IMR-90 (cell line): ENCODE measurements around the gene BCL11A. TPM values are rescaled to one million over a fixed set of nuclear protein-coding genes. Genes with fewer than 3 reads are reported as not detected.

Experiments used
- ATAC-seq: fragments of 200-7000 bp; cut with Tn5 transposase; 2 replicates; pipeline ENCODE4 v1.9.1; 2020; ENCODE audit warnings: low read depth, mild to moderate bottlenecking, moderate library complexity
- BruUV-seq: library from RNA; stranded (reverse); fragments of 400-500 nt; replicated peaks from 2 replicates; lab custom pipeline; 2021; lab: Mats Ljungman, UMichigan
- CTCF ChIA-PET: fragments of 300-600 bp; formaldehyde crosslinking; extraction: SDS; loops from one replicate; lab custom pipeline; 2021; ENCODE audit warnings: antibody characterized with exemption; lab: Yijun Ruan, JAX
- POLR2A ChIA-PET: fragments of 300-600 bp; sonication (Branson Sonifier 250); formaldehyde crosslinking; loops from one replicate; lab custom pipeline; 2022; ENCODE audit warnings: antibody characterized with exemption; ENCODE audit not compliant: unreplicated experiment; lab: Charles Lee
- DNase-seq: peaks from one replicate; pipeline ENCODE4 v3.0.0; 2013
- H2AFZ ChIP-seq: replicated peaks from 2 replicates; pipeline ENCODE3; 2013; ENCODE audit warnings: low read length, mild to moderate bottlenecking; ENCODE audit not compliant: poor library complexity
- H2AK5ac ChIP-seq: 2 replicates; pipeline ENCODE4 v1.6.1; 2013; ENCODE audit warnings: low read depth, low read length, inconsistent platforms
- H2AK9ac ChIP-seq: replicated peaks from 2 replicates; pipeline ENCODE3; 2013; ENCODE audit warnings: mild to moderate bottlenecking, low read depth, low read length, moderate library complexity; ENCODE audit not compliant: poor library complexity
- H2BK120ac ChIP-seq: 2 replicates; pipeline ENCODE4 v1.6.1; 2013; ENCODE audit warnings: low read depth, low read length, inconsistent platforms
- H2BK15ac ChIP-seq: 3 replicates; pipeline ENCODE4 v1.6.1; 2013; ENCODE audit warnings: low read depth, low read length, inconsistent platforms
- H2BK20ac ChIP-seq: 2 replicates; pipeline ENCODE4 v1.6.1; 2013; ENCODE audit warnings: low read depth, mild to moderate bottlenecking, inconsistent platforms, low read length, moderate library complexity
- H2BK5ac ChIP-seq: 2 replicates; pipeline ENCODE4 v1.6.1; 2013; ENCODE audit warnings: mild to moderate bottlenecking, low read depth, low read length, inconsistent platforms; ENCODE audit not compliant: poor library complexity, severe bottlenecking
- H3K14ac ChIP-seq: replicated peaks from 2 replicates; pipeline ENCODE4 v1.6.1; 2013; ENCODE audit warnings: low read depth, low read length, inconsistent platforms
- H3K18ac ChIP-seq: 2 replicates; pipeline ENCODE4 v1.6.1; 2013; ENCODE audit warnings: low read depth, low read length, control low read depth
- H3K23ac ChIP-seq: 2 replicates; pipeline ENCODE4 v1.6.1; 2013; ENCODE audit warnings: low read depth, low read length, inconsistent platforms
- H3K27ac ChIP-seq: 2 replicates; pipeline ENCODE4 v1.5.1; 2013; ENCODE audit warnings: mild to moderate bottlenecking, control low read depth, low read length; ENCODE audit not compliant: insufficient read depth
- H3K27me3 ChIP-seq: 2 replicates; pipeline ENCODE4 v1.6.1; 2013; ENCODE audit warnings: low read length; ENCODE audit not compliant: control insufficient read depth, insufficient read depth
- H3K36me3 ChIP-seq: 2 replicates; pipeline ENCODE4 v1.6.1; 2013; ENCODE audit warnings: low read length, mixed read lengths; ENCODE audit not compliant: control insufficient read depth, insufficient read depth
- H3K4ac ChIP-seq: 2 replicates; pipeline ENCODE4 v1.6.1; 2013; ENCODE audit warnings: low read depth, low read length, inconsistent platforms
- H3K4me1 ChIP-seq: 2 replicates; pipeline ENCODE4 v1.6.1; 2013; ENCODE audit warnings: low read length, mixed read lengths; ENCODE audit not compliant: control insufficient read depth, insufficient read depth
- H3K4me2 ChIP-seq: 2 replicates; pipeline ENCODE4 v1.6.1; 2013; ENCODE audit warnings: low read depth, mild to moderate bottlenecking, control low read depth, low read length, moderate library complexity
- H3K4me3 ChIP-seq: 2 replicates; pipeline ENCODE4 v1.5.1; 2013; ENCODE audit warnings: low read depth, mild to moderate bottlenecking, control low read depth, low read length, moderate library complexity; ENCODE audit not compliant: insufficient read depth
- H3K56ac ChIP-seq: 2 replicates; pipeline ENCODE4 v1.6.1; 2013; ENCODE audit warnings: low read length, inconsistent platforms; ENCODE audit not compliant: insufficient read depth; ENCODE audit errors: extremely low read depth
- H3K79me1 ChIP-seq, 2 experiments: 2 replicates each; pipeline ENCODE4 v1.6.1; 2013; ENCODE audit warnings: low read length in 2 of 2, inconsistent platforms in 1 of 2, low read depth in 1 of 2
- H3K9ac ChIP-seq: 2 replicates; pipeline ENCODE4 v1.6.1; 2013; ENCODE audit warnings: low read depth, low read length, control low read depth
- H3K9me1 ChIP-seq: 2 replicates; pipeline ENCODE4 v1.6.1; 2013; ENCODE audit warnings: low read length, inconsistent platforms; ENCODE audit not compliant: insufficient read depth
- H3K9me3 ChIP-seq: 2 replicates; pipeline ENCODE4 v1.6.1; 2013; ENCODE audit warnings: low read length; ENCODE audit not compliant: control insufficient read depth, insufficient read depth
- H4K20me1 ChIP-seq: 2 replicates; pipeline ENCODE4 v1.6.1; 2013; ENCODE audit warnings: low read length, inconsistent platforms; ENCODE audit not compliant: insufficient read depth
- H4K5ac ChIP-seq: 2 replicates; pipeline ENCODE4 v1.6.1; 2013; ENCODE audit warnings: mild to moderate bottlenecking, low read depth, low read length, control low read depth
- H4K8ac ChIP-seq, 2 experiments: 2 replicates each; pipeline ENCODE4 v1.6.1; 2013; ENCODE audit warnings: low read depth in 2 of 2, low read length in 2 of 2, control low read depth in 1 of 2, inconsistent platforms in 1 of 2
- H4K91ac ChIP-seq: 2 replicates; pipeline ENCODE4 v1.6.1; 2013; ENCODE audit warnings: low read depth, low read length, inconsistent platforms; ENCODE audit not compliant: insufficient read depth
- CEBPB ChIP-seq: IDR thresholded peaks from 2 replicates; pipeline ENCODE4 v1.6.1; 2012; ENCODE audit warnings: low read depth, low read length, improper control_type of control experiment
- FOS ChIP-seq: fragments of 150-350 bp; IDR thresholded peaks from 2 replicates; pipeline ENCODE4 v1.6.1; 2016; ENCODE audit warnings: low read depth, low read length
- MAZ ChIP-seq: IDR thresholded peaks from 2 replicates; pipeline ENCODE4 v1.6.1; 2012; ENCODE audit warnings: low read depth, mild to moderate bottlenecking, low read length, improper control_type of control experiment, moderate library complexity, borderline replicate concordance
- MXI1 ChIP-seq: IDR thresholded peaks from 2 replicates; pipeline ENCODE4 v1.6.1; 2012; ENCODE audit warnings: low read depth, mild to moderate bottlenecking, low read length, moderate library complexity, borderline replicate concordance
- NFE2L2 ChIP-seq: fragments of 150-350 bp; IDR thresholded peaks from 2 replicates; pipeline ENCODE4 v1.6.1; 2016; ENCODE audit warnings: low read depth, mild to moderate bottlenecking, low read length
- POLR2A ChIP-seq: IDR thresholded peaks from 2 replicates; pipeline ENCODE4 v1.6.1; 2012; ENCODE audit warnings: mild to moderate bottlenecking, low read depth, low read length
- RAD21 ChIP-seq: IDR thresholded peaks from 2 replicates; pipeline ENCODE4 v1.6.1; 2012; ENCODE audit warnings: low read length, improper control_type of control experiment
- RCOR1 ChIP-seq: IDR thresholded peaks from 2 replicates; pipeline ENCODE4 v1.6.1; 2012; ENCODE audit warnings: mild to moderate bottlenecking, low read length, improper control_type of control experiment; ENCODE audit not compliant: insufficient replicate concordance
- RFX5 ChIP-seq: IDR thresholded peaks from 2 replicates; pipeline ENCODE4 v1.8.0; 2012; ENCODE audit warnings: low read depth, mild to moderate bottlenecking, low read length, moderate library complexity
- SMC3 ChIP-seq: fragments of 150-350 bp; IDR thresholded peaks from 2 replicates; pipeline ENCODE4 v1.6.1; 2016; ENCODE audit warnings: low read depth, mild to moderate bottlenecking, antibody characterized with exemption, low read length, moderate library complexity
- whole genome bisulfite sequencing, 2 experiments: methylation state at CpG; one replicate each; pipeline versions ENCODE4 v1.1.5 to v1.1.7; 2013; ENCODE audit warnings: missing lambda C conversion rate in 2 of 2; ENCODE audit not compliant: insufficient read length in 1 of 2; ENCODE audit errors: extremely low coverage in 2 of 2; 5-methylcytosine and 5-hydroxymethylcytosine counted together
- dilution Hi-C: fragments of 300-500 bp; cut with HindIII; formaldehyde crosslinking; loops from one replicate; pipeline ENCODE4 v1.14.3; 2018; ENCODE audit warnings: low sequenced_read_pairs; ENCODE audit not compliant: unreplicated experiment
- in situ Hi-C: fragments of 300-500 bp; cut with MboI; formaldehyde crosslinking; loops from 3 replicates; pipeline ENCODE4 v1.14.3; 2019; ENCODE audit warnings: low sequenced_read_pairs, inconsistent platforms, mixed read lengths
- intact Hi-C: fragments of 100-400 bp; cut with micrococcal nuclease; formaldehyde crosslinking; loops from 2 replicates; pipeline ENCODE4 v1.10.0; 2022
- polyA plus RNA-seq, 3 experiments: library from polyadenylated mRNA; depleted of rRNA; stranded (reverse); fragments of >200 nt; gene quantifications; 2 replicates each; pipeline ENCODE4 v1.2.3, GENCODE V29; 2012; ENCODE audit warnings: low replicate concordance in 1 of 3
- total RNA-seq: library from RNA; depleted of rRNA; stranded (reverse); fragments of >200 nt; gene quantifications from 2 replicates; pipeline ENCODE4 v1.2.3, GENCODE V29; 2012
- TF ChIP-seq, protein P1 (sequence below): fragments of 150-350 bp; IDR thresholded peaks from 2 replicates; pipeline ENCODE4 v1.6.1; 2016; ENCODE audit warnings: low read depth, mild to moderate bottlenecking, low read length, moderate library complexity, borderline replicate concordance

Gene BCL11A
- total and polyA plus RNA-seq, 2 of the 4 experiments (the other 2 are of a cell fraction) = 1.0 to 1.1 TPM

DNA sequence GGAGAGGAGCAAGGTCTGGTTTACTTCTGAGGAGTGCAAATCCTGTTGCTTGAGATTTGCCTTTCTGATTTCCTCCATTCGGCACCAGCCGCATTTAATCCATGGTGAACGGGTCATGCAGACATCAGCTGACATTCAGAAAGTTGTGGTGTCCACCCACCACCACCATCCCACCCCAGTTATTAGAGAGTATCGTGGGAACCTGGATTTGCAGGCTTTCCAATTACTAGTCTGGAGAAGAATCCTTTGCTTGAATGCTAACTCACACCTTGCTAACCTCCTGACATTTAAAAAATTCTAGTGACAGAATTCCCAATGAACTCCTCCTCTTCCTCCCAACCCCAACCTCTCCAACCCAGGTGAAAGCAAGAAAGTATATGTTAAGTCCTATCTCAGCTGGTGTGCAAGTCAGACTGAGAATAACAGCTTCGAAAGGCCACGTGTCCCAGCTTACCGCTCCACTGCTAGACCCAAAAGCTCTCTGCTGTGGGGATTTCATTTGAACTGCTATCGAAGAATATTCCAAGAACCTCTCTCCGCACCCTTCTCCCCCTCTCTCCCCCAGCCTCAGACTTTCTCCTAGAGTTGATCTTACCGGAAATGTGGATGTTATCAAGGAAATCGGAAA, 17.7 kb downstream of the BCL11A start:
- no peaks in the 10 kb centered on the region for H3K79me1 ChIP-seq
- H2BK120ac ChIP-seq = no peak overlapping the region
- dilution Hi-C loops (no loop called here), intact Hi-C loops (no loop called here), in situ Hi-C loops (no loop called here)
- no peak overlapping the region for H2BK15ac ChIP-seq
- H2AK5ac ChIP-seq = no peak overlapping the region
- no peak overlapping the region for H4K8ac ChIP-seq
- no peak overlapping the region for H3K4me2 ChIP-seq
- no peaks in the 10 kb centered on the region for H3K9me1 ChIP-seq
- no peak overlapping the region for H4K5ac ChIP-seq
- no peak for TF ChIP-seq SMC3
- no peak for TF ChIP-seq RAD21
- no peak for TF ChIP-seq MXI1
- no peak for TF ChIP-seq RCOR1
- TF ChIP-seq MAZ = no peak
- TF ChIP-seq RFX5 = no peak
- TF ChIP-seq, protein P1, sequence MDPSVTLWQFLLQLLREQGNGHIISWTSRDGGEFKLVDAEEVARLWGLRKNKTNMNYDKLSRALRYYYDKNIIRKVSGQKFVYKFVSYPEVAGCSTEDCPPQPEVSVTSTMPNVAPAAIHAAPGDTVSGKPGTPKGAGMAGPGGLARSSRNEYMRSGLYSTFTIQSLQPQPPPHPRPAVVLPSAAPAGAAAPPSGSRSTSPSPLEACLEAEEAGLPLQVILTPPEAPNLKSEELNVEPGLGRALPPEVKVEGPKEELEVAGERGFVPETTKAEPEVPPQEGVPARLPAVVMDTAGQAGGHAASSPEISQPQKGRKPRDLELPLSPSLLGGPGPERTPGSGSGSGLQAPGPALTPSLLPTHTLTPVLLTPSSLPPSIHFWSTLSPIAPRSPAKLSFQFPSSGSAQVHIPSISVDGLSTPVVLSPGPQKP = no peak
- no peak for TF ChIP-seq NFE2L2
- no peak for TF ChIP-seq FOS
- TF ChIP-seq POLR2A = no peak
- TF ChIP-seq CEBPB = no peak
- H3K4ac ChIP-seq = no peak overlapping the region
- no TSS peak for BruUV-seq
- POLR2A ChIA-PET = no interaction called here
- H3K56ac ChIP-seq = no peak overlapping the region
- no peak overlapping the region for H3K4me3 ChIP-seq
- DNase-seq (no peak), ATAC-seq (no peak)
- H3K27ac ChIP-seq = no peak overlapping the region
- no peak overlapping the region for H3K18ac ChIP-seq
- no peak overlapping the region for H3K9ac ChIP-seq
- no peak overlapping the region for H2BK20ac ChIP-seq
- H3K9me3 ChIP-seq = no peaks in the 10 kb centered on the region
- H2AFZ ChIP-seq = no peak overlapping the region
- no peak overlapping the region for H3K23ac ChIP-seq
- peaks cover 2% of the 10 kb centered on the region; the same call in 1 of the 2 replicates for H3K4me1 ChIP-seq
- H3K36me3 ChIP-seq = no peaks in the 10 kb centered on the region
- H2BK5ac ChIP-seq = no peak overlapping the region
- WGBS, 2 experiments = no CpG with 5 or more reads among the region's 11 CpGs
- CTCF ChIA-PET = interaction anchor here (0.7 kb wide), 1 partner anchor 383 kb away, joined by 4 read pairs; no protein-coding TSS in a partner anchor
- H2AK9ac ChIP-seq = no peak overlapping the region
- no peaks in the 10 kb centered on the region for H4K20me1 ChIP-seq
- no peak overlapping the region for H3K14ac ChIP-seq
- no peak overlapping the region for H4K91ac ChIP-seq
- H3K27me3 ChIP-seq = peaks cover 28% of the 10 kb centered on the region
